Epithelial cell of esophagus (primary cell): Measurements from ENCODE around the gene PROZ.

ENCODE experiments used
- DNase-seq: peaks from one replicate; pipeline ENCODE4 v3.0.0; 2010; ENCODE audit warnings: low read depth
- H3K4me3 ChIP-seq: 2 replicates; pipeline ENCODE4 v1.5.1; 2011; ENCODE audit warnings: mild to moderate bottlenecking, low read length, control low read depth
- CTCF ChIP-seq: IDR thresholded peaks from 2 replicates; pipeline ENCODE4 v1.5.1; 2011; ENCODE audit warnings: low read depth, mild to moderate bottlenecking, low read length, control low read depth, inconsistent platforms; ENCODE audit not compliant: insufficient read depth; ENCODE audit errors: missing control alignments

PROZ gene

DNA sequence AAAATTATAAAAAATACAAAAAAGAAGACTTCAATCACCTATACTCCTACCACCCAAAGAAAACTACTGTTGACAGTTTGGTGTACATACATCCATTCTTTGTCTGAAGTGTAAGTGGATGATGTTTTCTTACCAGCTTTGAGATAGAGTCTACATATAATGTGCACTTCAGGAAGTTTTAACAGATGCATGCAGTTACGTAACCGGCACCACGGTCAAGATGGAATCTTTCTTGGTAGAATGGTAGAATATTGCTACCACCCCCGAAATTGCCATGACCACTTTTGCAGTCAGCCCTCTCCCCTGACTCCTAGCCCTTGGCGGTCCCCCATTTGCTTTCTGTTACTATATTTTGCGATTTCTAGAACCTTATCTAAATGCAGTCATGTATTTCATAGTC lies 52.4 kb downstream of the PROZ start:
- DNase-seq, result no peak
- TF ChIP-seq CTCF, result no peak
- H3K4me3 ChIP-seq, result peak overlapping the region; percentile 73

- DNase-seq, result no peak
- TF ChIP-seq CTCF, result no peak
- H3K4me3 ChIP-seq, result no peak overlapping the region
Observed at GRCh38 chr13:113211774-113212173, 53.3 kb downstream of the PROZ start.

GRCh38 chr13:113216254-113217048 lies 58.0 kb downstream of the PROZ start:
- TF ChIP-seq CTCF, result no peak
- H3K4me3 ChIP-seq, result no peak overlapping the region
- peak; percentile 81 for DNase-seq

GRCh38 chr13:113218586-113218985 lies 60.1 kb downstream of the PROZ start:
- DNase-seq, result no peak
- H3K4me3 ChIP-seq, result no peak overlapping the region
- no peak for TF ChIP-seq CTCF

DNA sequence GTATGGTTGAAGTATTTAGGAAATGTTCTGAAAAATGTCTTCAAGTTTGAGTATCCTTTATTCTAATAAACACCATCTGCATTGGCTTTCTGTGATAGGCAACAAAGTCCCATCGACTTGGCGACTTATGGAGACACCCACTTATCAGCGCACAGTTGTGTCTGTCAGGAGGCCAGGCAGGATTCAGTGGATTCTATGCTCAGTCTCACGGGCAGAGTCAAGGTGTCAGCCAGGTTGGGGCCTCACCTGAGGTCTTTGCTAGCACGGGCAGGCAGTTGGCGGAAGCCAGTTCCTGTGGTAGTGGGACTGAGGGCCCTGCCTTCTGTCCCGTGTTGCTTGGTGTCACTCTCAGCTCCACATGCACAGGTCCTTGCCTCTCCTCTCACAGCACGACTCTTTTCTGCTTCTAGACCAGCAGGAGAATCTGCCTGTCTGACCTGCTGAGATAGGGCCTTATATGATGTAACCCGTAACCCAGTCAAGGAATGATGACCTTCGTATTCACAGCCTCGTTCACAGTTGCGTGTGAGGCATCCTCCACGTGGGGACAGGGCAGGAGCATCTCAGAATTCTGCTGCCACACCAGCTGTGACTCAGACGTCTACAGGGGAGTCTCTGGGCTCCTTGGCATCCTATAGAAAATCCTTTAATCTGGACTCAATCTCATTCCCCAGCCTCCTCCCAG lies 61.0 kb downstream of the PROZ start:
- no peak for TF ChIP-seq CTCF
- no peak overlapping the region for H3K4me3 ChIP-seq
- no peak for DNase-seq

- DNase-seq, result no peak
- TF ChIP-seq CTCF, result no peak
- no peak overlapping the region for H3K4me3 ChIP-seq
Observed at GRCh38 chr13:113220141-113220598, 61.7 kb downstream of the PROZ start.
